ENCODE measurements around the gene MPPED1. TPM values are rescaled to one million over a fixed set of nuclear protein-coding genes. Genes with fewer than 3 reads are reported as not detected.

MPPED1 gene
- total RNA-seq, 4 donors from 2014 or later, result not detected

DNA sequence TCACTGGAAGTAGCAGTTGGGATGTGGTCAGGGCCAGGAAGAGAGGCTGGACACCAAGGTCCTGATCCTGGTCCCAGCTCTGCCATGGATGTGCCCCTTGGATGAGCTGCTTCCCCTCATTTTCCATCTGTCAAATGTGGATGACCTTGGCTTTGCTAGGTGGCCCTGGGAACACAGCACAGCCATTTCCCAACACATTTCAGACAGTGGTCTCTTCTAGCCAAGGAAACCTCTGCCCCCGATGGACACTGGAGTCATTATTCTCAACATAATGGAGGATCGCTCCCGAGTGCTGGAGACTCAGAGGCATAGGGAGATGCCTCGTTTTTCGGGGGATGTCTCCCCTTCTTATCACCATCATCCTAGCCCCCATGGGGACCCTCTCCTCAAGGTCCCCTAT, 13.6 kb upstream of the MPPED1 start:
- H3K4me3 ChIP-seq, result no peak overlapping the region
- H3K9me3 ChIP-seq, result no peaks in the 10 kb centered on the region
- no peak for TF ChIP-seq POLR2A (IDR thresholded peaks at IDR 0.05)
- TF ChIP-seq, protein P1, sequence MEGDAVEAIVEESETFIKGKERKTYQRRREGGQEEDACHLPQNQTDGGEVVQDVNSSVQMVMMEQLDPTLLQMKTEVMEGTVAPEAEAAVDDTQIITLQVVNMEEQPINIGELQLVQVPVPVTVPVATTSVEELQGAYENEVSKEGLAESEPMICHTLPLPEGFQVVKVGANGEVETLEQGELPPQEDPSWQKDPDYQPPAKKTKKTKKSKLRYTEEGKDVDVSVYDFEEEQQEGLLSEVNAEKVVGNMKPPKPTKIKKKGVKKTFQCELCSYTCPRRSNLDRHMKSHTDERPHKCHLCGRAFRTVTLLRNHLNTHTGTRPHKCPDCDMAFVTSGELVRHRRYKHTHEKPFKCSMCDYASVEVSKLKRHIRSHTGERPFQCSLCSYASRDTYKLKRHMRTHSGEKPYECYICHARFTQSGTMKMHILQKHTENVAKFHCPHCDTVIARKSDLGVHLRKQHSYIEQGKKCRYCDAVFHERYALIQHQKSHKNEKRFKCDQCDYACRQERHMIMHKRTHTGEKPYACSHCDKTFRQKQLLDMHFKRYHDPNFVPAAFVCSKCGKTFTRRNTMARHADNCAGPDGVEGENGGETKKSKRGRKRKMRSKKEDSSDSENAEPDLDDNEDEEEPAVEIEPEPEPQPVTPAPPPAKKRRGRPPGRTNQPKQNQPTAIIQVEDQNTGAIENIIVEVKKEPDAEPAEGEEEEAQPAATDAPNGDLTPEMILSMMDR (IDR thresholded peaks at IDR 0.05), result no peak
- H3K27me3 ChIP-seq, result peaks cover 0 to 96% (median 0%) of the 10 kb centered on the region in 4 donors
- H3K27ac ChIP-seq, result no peak overlapping the region
- no peaks in the 10 kb centered on the region for H3K36me3 ChIP-seq
- intact Hi-C loops (cut with DNase I), result no loop called here
- DNase-seq, result no peak
- WGBS, 2 donors, result 79 to 88% methylated on average over 4 to 5 of the region's 5 CpGs
- no peaks in the 10 kb centered on the region for H3K4me1 ChIP-seq

DNA sequence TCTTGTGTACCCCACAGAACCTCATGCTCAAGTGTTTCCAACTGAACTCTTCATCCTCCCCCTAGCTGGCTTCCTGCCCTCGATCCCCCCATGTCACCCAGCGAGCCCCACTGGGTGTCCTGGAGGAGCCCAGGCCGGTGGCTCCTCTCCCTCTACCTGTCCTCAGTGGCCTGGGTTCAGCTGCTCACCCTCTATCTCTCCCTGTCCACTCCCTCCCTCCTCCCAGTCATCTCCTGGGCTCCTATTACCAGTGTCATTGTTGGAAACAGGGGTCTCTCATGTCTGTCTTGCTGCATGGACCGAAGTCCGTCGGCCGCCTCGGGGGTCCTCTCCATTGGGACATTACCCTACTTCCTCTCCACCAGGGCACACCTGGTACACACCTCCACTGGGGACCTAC, 12.9 kb upstream of the MPPED1 start:
- H3K4me1 ChIP-seq, result peaks cover 0 to 5% (median 0%) of the 10 kb centered on the region in 3 donors
- no peak for DNase-seq
- no peak overlapping the region for H3K27ac ChIP-seq
- TF ChIP-seq, protein P1 (IDR thresholded peaks at IDR 0.05), result no peak
- peaks cover 0 to 96% (median 0%) of the 10 kb centered on the region in 4 donors for H3K27me3 ChIP-seq
- WGBS, 2 donors, result 86 to 88% methylated on average over 4 to 8 of the region's 8 CpGs
- no peaks in the 10 kb centered on the region for H3K9me3 ChIP-seq
- intact Hi-C loops (cut with DNase I), result no loop called here
- no peaks in the 10 kb centered on the region for H3K36me3 ChIP-seq
- no peak overlapping the region for H3K4me3 ChIP-seq

DNA sequence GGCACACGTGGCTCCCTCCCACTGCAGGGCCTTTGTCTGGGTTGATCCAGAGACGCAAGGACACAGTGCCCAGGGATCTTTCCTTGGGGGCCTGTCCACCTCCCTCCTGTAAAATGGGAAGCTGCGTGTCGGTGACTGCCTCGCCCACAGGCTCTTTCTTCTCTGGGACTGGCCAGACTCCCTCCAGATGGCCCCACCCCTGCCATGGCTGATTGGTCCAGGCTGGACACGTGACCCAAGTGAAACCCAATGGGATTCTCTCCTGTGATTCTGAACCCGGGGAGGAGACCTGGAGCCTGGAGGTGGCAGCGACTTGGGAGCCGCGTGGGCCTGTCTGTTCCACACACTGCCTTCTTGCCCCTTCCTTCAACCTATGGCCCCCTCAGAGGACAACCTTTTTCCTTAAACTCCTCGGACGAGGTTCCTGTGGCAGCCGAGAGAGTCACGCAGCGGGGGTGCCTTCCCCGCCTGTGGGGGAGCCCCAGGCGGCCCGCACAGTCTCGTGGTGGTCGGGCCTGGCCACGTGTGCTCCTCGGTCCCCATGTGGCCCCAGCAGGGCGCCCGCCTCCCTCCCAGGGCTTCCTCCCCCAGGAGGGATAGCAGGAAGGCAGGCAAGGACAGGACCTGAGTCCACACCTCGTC, 12.4 kb upstream of the MPPED1 start:
- TF ChIP-seq POLR2A (IDR thresholded peaks at IDR 0.05), result no peak
- TF ChIP-seq, protein P1 (IDR thresholded peaks at IDR 0.05), result no peak
- Histone ChIP-seq H3K4me3 (no peak overlapping the region), H3K9me3 (no peaks in the 10 kb centered on the region), H3K27me3 (peaks cover 0 to 94% (median 0%) of the 10 kb centered on the region in 4 donors), H3K36me3 (no peaks in the 10 kb centered on the region), H3K27ac (no peak overlapping the region), H3K4me1 (peaks cover 0 to 11% (median 0%) of the 10 kb centered on the region in 3 donors)
- WGBS, 2 donors, result 63 to 81% methylated on average over 4 to 9 of the region's 25 CpGs
- no peak for DNase-seq
- intact Hi-C loops (cut with DNase I), result no loop called here

DNA sequence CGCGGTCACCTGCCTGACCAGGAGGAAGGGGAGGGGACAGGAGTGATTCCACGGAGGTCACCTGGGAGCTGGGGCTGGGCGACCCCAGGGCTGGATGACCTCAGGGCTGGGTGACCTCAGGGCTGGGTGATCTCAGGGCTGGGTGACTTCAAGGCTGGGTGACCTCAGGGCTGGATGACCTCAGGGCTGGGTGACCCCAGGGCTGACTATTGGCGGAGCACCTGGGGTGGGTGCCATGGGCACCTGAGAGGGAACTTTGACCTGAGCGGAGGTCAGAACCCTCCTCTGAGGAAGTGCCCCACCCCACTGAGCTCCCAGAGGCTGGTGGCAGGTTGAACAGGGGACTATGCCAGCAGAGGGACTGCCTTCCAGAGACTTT, 11.8 kb upstream of the MPPED1 start:
- no peak overlapping the region for H3K27ac ChIP-seq
- peaks cover 0 to 16% (median 0%) of the 10 kb centered on the region in 3 donors for H3K4me1 ChIP-seq
- intact Hi-C loops (cut with DNase I), result no loop called here
- H3K4me3 ChIP-seq, result no peak overlapping the region
- H3K9me3 ChIP-seq, result no peaks in the 10 kb centered on the region
- no peak for DNase-seq
- H3K36me3 ChIP-seq, result no peaks in the 10 kb centered on the region
- peaks cover 0 to 93% (median 0%) of the 10 kb centered on the region in 4 donors for H3K27me3 ChIP-seq
- TF ChIP-seq, protein P1 (IDR thresholded peaks at IDR 0.05), result no peak
- no peak for TF ChIP-seq POLR2A (IDR thresholded peaks at IDR 0.05)
- 66% methylated on average over 2 of the region's 6 CpGs; no CpG with 5 or more reads in 1 of the 2 donors for WGBS, 2 donors

DNA sequence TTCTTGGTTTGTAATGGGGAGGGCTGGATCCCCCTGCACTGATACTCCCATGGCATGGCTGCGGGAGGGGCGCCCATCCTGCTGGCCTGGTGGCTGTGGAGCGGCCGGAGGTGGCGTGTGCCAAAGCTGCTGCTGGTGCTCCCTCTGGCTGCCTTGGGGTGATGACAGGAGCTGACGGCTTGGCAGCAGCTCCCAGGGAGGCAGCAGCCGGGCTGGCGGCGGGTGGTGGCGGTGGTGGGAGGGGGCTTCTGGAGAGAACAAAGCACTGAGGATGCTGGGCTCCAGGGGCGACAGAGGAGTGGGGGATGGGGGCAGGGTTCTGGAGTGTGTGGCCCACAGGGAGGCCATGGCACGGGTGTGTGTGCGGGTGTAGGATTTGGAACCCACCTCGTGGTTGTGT, 11.4 kb upstream of the MPPED1 start:
- TF ChIP-seq, protein P1 (IDR thresholded peaks at IDR 0.05), result no peak
- TF ChIP-seq POLR2A (IDR thresholded peaks at IDR 0.05), result no peak
- Histone ChIP-seq H3K9me3 (no peaks in the 10 kb centered on the region), H3K4me3 (no peak overlapping the region), H3K27ac (no peak overlapping the region), H3K4me1 (peaks cover 0 to 21% (median 0%) of the 10 kb centered on the region in 3 donors), H3K36me3 (no peaks in the 10 kb centered on the region), H3K27me3 (peaks cover 0 to 93% (median 0%) of the 10 kb centered on the region in 4 donors)
- WGBS, 2 donors, result 68 to 77% methylated on average over 3 to 5 of the region's 14 CpGs
- DNase-seq, result no peak
- intact Hi-C loops (cut with DNase I), result no loop called here

Measured in esophagus squamous epithelium (tissue), 5 donors.